AG04450 (cell line): ENCODE results near the gene SNX19. TPM values are rescaled to one million over a fixed set of nuclear protein-coding genes. Genes with fewer than 3 reads are reported as not detected.
A peak's percentile ranks its signal among the peaks of the same experiment; 100 is the strongest.

ENCODE experiments used
- CTCF ChIA-PET: fragments of 300-600, 350-600 bp; formaldehyde crosslinking; extraction: SDS; loops from one replicate; lab custom pipeline; 2022; ENCODE audit warnings: antibody characterized with exemption, inconsistent platforms; lab: Charles Lee
- POLR2A ChIA-PET: fragments of 350-600 bp; formaldehyde crosslinking; extraction: SDS; loops from one replicate; lab custom pipeline; 2021; ENCODE audit warnings: antibody characterized with exemption, inconsistent platforms; lab: Yijun Ruan, JAX
- DNase-seq: peaks from one replicate; pipeline ENCODE4 v3.0.0-alpha.2; 2011; ENCODE audit warnings: low read depth, low spot score
- H3K27ac ChIP-seq: one replicate; pipeline ENCODE4 v1.5.1; 2012; ENCODE audit warnings: low read depth, low read length, control low read depth
- H3K27me3 ChIP-seq: one replicate; pipeline ENCODE4 v1.6.0; 2012; ENCODE audit warnings: low read length; ENCODE audit not compliant: control insufficient read depth, insufficient read depth
- H3K4me3 ChIP-seq: 2 replicates; pipeline ENCODE4 v1.5.1; 2011; ENCODE audit warnings: mild to moderate bottlenecking, low read depth, low read length, control low read depth
- H3K9me3 ChIP-seq: 2 replicates; pipeline ENCODE4 v1.5.1; 2012; ENCODE audit warnings: low read length; ENCODE audit not compliant: control insufficient read depth, insufficient read depth
- CTCF ChIP-seq: IDR thresholded peaks from 2 replicates; pipeline ENCODE4 v1.5.1; 2011; ENCODE audit warnings: low read depth, low read length, control low read depth, inconsistent platforms
- polyA plus RNA-seq: library from polyadenylated mRNA; depleted of rRNA; stranded (reverse); fragments of >200 nt; gene quantifications from 2 replicates; pipeline ENCODE4 v1.2.3, GENCODE V29; 2011

SNX19 gene
- polyA plus RNA-seq, 1 experiment, result 64.9 TPM

- Histone ChIP-seq H3K27me3 (no peaks in the 10 kb centered on the region), H3K27ac (no peak overlapping the region), H3K4me3 (no peak overlapping the region), H3K9me3 (peaks cover 3% of the 10 kb centered on the region; the same call in 1 of the 2 replicates)
- TF ChIP-seq CTCF, result no peak
- no peak for DNase-seq
- POLR2A ChIA-PET, result no interaction called here
- CTCF ChIA-PET, result interaction anchor here (2.6 to 4.8 kb wide), 3 partner anchors 12 to 406 kb away, joined by 12 to 40 read pairs (median 25); no protein-coding TSS in a partner anchor
These were observed 75.6 kb downstream of the SNX19 start for GRCh38 chr11:130840679-130841078.

- H3K9me3 ChIP-seq, result peaks cover 3% of the 10 kb centered on the region; the same call in 1 of the 2 replicates
- TF ChIP-seq CTCF, result no peak
- CTCF ChIA-PET, result interaction anchor here (2.6 to 4.8 kb wide), 3 partner anchors 12 to 405 kb away, joined by 12 to 40 read pairs (median 25); no protein-coding TSS in a partner anchor
- no peak overlapping the region for H3K27ac ChIP-seq
- POLR2A ChIA-PET, result no interaction called here
- peak; percentile 24 for DNase-seq
- no peak overlapping the region for H3K4me3 ChIP-seq
- H3K27me3 ChIP-seq, result no peaks in the 10 kb centered on the region
These were observed 76.2 kb downstream of the SNX19 start for GRCh38 chr11:130839981-130840666.

- TF ChIP-seq CTCF, result no peak
- no peak overlapping the region for H3K27ac ChIP-seq
- no peak overlapping the region for H3K4me3 ChIP-seq
- ChIA-PET POLR2A (interaction anchor here (0.6 kb wide), 1 partner anchor 359 kb away, joined by 3 read pairs; no protein-coding TSS in a partner anchor), CTCF (interaction anchor here (2.4 to 4.8 kb wide), 3 partner anchors 9 to 403 kb away, joined by 12 to 40 read pairs (median 25); no protein-coding TSS in a partner anchor)
- H3K27me3 ChIP-seq, result no peaks in the 10 kb centered on the region
- no peak for DNase-seq
- H3K9me3 ChIP-seq, result peaks cover 3% of the 10 kb centered on the region; the same call in 1 of the 2 replicates
These were observed 79.1 kb downstream of the SNX19 start for GRCh38 chr11:130837194-130837593.

- Histone ChIP-seq H3K9me3 (peaks cover 3% of the 10 kb centered on the region; the same call in 1 of the 2 replicates), H3K27ac (no peak overlapping the region), H3K27me3 (no peaks in the 10 kb centered on the region), H3K4me3 (no peak overlapping the region)
- DNase-seq, result no peak
- TF ChIP-seq CTCF, result no peak
- ChIA-PET CTCF (interaction anchor here (0.9 kb wide), 1 partner anchor 27 kb away, joined by 3 read pairs; no protein-coding TSS in a partner anchor), POLR2A (no interaction called here)
These were observed 81.4 kb downstream of the SNX19 start for GRCh38 chr11:130834886-130835285.
